ENCODE results near the gene TRAF4.

DNA sequence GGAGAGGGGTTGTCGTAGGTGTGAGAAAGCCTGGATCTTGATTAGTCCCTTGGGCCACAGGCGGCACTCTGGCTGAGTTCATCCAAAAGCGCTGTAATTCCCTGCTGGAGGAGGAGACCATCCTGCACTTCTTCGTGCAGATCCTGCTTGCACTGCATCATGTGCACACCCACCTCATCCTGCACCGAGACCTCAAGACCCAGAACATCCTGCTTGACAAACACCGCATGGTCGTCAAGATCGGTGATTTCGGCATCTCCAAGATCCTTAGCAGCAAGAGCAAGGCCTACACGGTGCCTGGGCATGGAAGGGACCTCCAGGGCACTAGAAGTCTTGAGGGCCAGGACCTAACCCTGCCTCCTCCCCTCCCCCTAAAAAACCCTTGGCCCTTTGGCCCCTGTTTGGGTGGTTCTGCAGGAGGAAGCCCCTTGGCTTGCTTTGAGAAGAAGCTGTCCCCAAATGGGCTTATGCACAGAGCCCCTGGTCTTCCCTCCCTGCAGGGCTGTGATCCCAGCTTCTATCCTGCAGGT, 9.0 kb upstream of the TRAF4 start:
- TF ChIP-seq, protein P1, sequence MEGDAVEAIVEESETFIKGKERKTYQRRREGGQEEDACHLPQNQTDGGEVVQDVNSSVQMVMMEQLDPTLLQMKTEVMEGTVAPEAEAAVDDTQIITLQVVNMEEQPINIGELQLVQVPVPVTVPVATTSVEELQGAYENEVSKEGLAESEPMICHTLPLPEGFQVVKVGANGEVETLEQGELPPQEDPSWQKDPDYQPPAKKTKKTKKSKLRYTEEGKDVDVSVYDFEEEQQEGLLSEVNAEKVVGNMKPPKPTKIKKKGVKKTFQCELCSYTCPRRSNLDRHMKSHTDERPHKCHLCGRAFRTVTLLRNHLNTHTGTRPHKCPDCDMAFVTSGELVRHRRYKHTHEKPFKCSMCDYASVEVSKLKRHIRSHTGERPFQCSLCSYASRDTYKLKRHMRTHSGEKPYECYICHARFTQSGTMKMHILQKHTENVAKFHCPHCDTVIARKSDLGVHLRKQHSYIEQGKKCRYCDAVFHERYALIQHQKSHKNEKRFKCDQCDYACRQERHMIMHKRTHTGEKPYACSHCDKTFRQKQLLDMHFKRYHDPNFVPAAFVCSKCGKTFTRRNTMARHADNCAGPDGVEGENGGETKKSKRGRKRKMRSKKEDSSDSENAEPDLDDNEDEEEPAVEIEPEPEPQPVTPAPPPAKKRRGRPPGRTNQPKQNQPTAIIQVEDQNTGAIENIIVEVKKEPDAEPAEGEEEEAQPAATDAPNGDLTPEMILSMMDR (IDR thresholded peaks at IDR 0.05): no peak
- TF ChIP-seq POLR2A (IDR thresholded peaks at IDR 0.05): no peak

All from esophagus squamous epithelium (tissue), 4 donors.